Spleen (tissue), 11 donors: Measurements from ENCODE around the gene TSHZ2. TPM values are rescaled to one million over a fixed set of nuclear protein-coding genes. Genes with fewer than 3 reads are reported as not detected.

ENCODE experiments used
- DNase-seq: peaks from one replicate; pipeline ENCODE4 v3.0.0-alpha.2; 2020
- H3K27ac ChIP-seq, 8 donors: fragments of 200-600 bp; sonication (generic) in 7 of 8; 1 replicate in 4 of 8; 2 replicates in 4 of 8; pipeline versions ENCODE4 v1.5.0 to v1.8.0; 2016 to 2021; ENCODE audit warnings: inconsistent platforms in 4 of 8, mild to moderate bottlenecking in 4 of 8, moderate library complexity in 1 of 8
- H3K27me3 ChIP-seq, 7 donors: fragments of 200-600 bp; sonication (generic) in 6 of 7; replicated peaks in 1 of 7; 1 replicate in 4 of 7; 2 replicates in 3 of 7; pipeline versions ENCODE4 v1.5.0 to v1.8.0; 2016 to 2021; ENCODE audit warnings: inconsistent platforms in 3 of 7, mild to moderate bottlenecking in 1 of 7
- H3K36me3 ChIP-seq, 6 donors: fragments of 200-600 bp; sonication (generic) in 5 of 6; 1 replicate in 4 of 6; 2 replicates in 2 of 6; pipeline versions ENCODE4 v1.5.0 to v1.8.0; 2016 to 2021; ENCODE audit warnings: inconsistent platforms in 2 of 6
- H3K4me1 ChIP-seq, 6 donors: fragments of 200-600 bp; sonication (generic) in 5 of 6; 1 replicate in 3 of 6; 2 replicates in 3 of 6; pipeline versions ENCODE4 v1.5.0 to v1.8.0; 2016 to 2021; ENCODE audit warnings: inconsistent platforms in 3 of 6
- H3K4me3 ChIP-seq, 8 donors: fragments of 200-600 bp; sonication (generic) in 7 of 8; 1 replicate in 4 of 8; 2 replicates in 4 of 8; pipeline versions ENCODE4 v1.5.0 to v1.8.0; 2016 to 2021; ENCODE audit warnings: inconsistent platforms in 4 of 8, mild to moderate bottlenecking in 4 of 8, moderate library complexity in 2 of 8
- H3K9me3 ChIP-seq, 8 donors: fragments of 200-600 bp; sonication (generic) in 7 of 8; 1 replicate in 4 of 8; 2 replicates in 4 of 8; pipeline versions ENCODE4 v1.5.0 to v1.8.0; 2016 to 2021; ENCODE audit warnings: inconsistent platforms in 4 of 8
- POLR2A ChIP-seq, 3 donors: fragments of 450-650 bp; IDR thresholded peaks; one replicate each; pipeline ENCODE4 v1.5.1; 2017; ENCODE audit warnings: antibody characterized with exemption in 3 of 3, mild to moderate bottlenecking in 1 of 3
- POLR2AphosphoS5 ChIP-seq, 3 donors: sonication (generic); formaldehyde crosslinking; IDR thresholded peaks; one replicate each; pipeline ENCODE4 v1.5.1; 2017; ENCODE audit warnings: antibody characterized with exemption in 3 of 3
- WGBS, 5 donors: extraction: QIAGEN DNeasy Blood & Tissue Kit in 3 of 5; methylation state at CpG; one replicate each; pipeline versions ENCODE4 v1.1.5 to v1.1.7; 2013 to 2018; 5-methylcytosine and 5-hydroxymethylcytosine counted together
- intact Hi-C: fragments of 100-400 bp; cut with DNase I; formaldehyde crosslinking; loops from one replicate; pipeline ENCODE4 v1.15.0; 2023; ENCODE audit warnings: low total_unique reads
- polyA plus RNA-seq, 3 donors: library from polyadenylated mRNA; stranded (reverse); fragments of 200-250 nt; gene quantifications; one replicate each; pipeline ENCODE4 v1.2.1, GENCODE V29; 2013
- total RNA-seq, 7 donors: library from RNA; depleted of rRNA in 3 of 7; stranded (reverse); fragments of >200 nt in 3 of 7; fragmentation: NEBNext Ultra II Directional in 4 of 7; extraction: Animal tissue kit (Norgen Biotek cat#: 25700) in 4 of 7; gene quantifications; one replicate each; pipeline versions ENCODE4 v1.1.0 to v1.2.1, GENCODE V29; 2016 to 2021
- TF ChIP-seq, protein P1 (sequence below), 11 experiments: fragments of 200-600 bp in 7 of 11; fragments of 450-650 bp in 4 of 11; sonication (generic) in 4 of 11; IDR thresholded peaks in 8 of 11; conservative IDR thresholded peaks in 3 of 11; 1 replicate in 7 of 11; 2 replicates in 4 of 11; pipeline versions ENCODE4 v1.4.0 to v1.8.0; 2016 to 2021; ENCODE audit warnings: antibody characterized with exemption in 11 of 11, inconsistent platforms in 4 of 11, mild to moderate bottlenecking in 1 of 11
- donor health status: healthy with polysubstance abuse.
- donor health status: DM: no; HTN: no; CAD: no; lungs with moderate emphysema.
- donor health status: DM: no; HTN: no; CAD: no.
- donor health status: Bipolar disorder and iron deficiency.
- donor health status: healthy.
- donor health status: DM: no; HTN: no; CAD: no.
- donor health status: DM: yes; HTN: yes; CAD: no.

The TSHZ2 gene
- total and polyA plus RNA-seq, 10 donors: 0.86 to 19.2 (median 15.7) TPM

- no peak overlapping the region for H3K4me3 ChIP-seq
- H3K4me1 ChIP-seq: no peaks in the 10 kb centered on the region
- no peak for TF ChIP-seq POLR2A (IDR thresholded peaks at IDR 0.05)
- no peak for TF ChIP-seq POLR2AphosphoS5 (IDR thresholded peaks at IDR 0.05)
- TF ChIP-seq, protein P1, sequence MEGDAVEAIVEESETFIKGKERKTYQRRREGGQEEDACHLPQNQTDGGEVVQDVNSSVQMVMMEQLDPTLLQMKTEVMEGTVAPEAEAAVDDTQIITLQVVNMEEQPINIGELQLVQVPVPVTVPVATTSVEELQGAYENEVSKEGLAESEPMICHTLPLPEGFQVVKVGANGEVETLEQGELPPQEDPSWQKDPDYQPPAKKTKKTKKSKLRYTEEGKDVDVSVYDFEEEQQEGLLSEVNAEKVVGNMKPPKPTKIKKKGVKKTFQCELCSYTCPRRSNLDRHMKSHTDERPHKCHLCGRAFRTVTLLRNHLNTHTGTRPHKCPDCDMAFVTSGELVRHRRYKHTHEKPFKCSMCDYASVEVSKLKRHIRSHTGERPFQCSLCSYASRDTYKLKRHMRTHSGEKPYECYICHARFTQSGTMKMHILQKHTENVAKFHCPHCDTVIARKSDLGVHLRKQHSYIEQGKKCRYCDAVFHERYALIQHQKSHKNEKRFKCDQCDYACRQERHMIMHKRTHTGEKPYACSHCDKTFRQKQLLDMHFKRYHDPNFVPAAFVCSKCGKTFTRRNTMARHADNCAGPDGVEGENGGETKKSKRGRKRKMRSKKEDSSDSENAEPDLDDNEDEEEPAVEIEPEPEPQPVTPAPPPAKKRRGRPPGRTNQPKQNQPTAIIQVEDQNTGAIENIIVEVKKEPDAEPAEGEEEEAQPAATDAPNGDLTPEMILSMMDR (IDR thresholded peaks at IDR 0.05 in 8 of 11, conservative IDR thresholded peaks at IDR 0.05 in 3 of 11): no peak
- 80 to 91% (median 83%) methylated on average over 5 of the region's 5 CpGs for WGBS, 5 donors
- peaks cover 0 to 3% (median 0%) of the 10 kb centered on the region in 7 donors for H3K27me3 ChIP-seq
- intact Hi-C loops: no loop called here
- no peak overlapping the region for H3K27ac ChIP-seq
- peaks cover 0 to 11% (median 0%) of the 10 kb centered on the region in 6 donors for H3K36me3 ChIP-seq
- no peak for DNase-seq
- H3K9me3 ChIP-seq: no peaks in the 10 kb centered on the region
Observed at GRCh38 chr20:53252002-53252401, 279.8 kb downstream of the TSHZ2 start.

DNA sequence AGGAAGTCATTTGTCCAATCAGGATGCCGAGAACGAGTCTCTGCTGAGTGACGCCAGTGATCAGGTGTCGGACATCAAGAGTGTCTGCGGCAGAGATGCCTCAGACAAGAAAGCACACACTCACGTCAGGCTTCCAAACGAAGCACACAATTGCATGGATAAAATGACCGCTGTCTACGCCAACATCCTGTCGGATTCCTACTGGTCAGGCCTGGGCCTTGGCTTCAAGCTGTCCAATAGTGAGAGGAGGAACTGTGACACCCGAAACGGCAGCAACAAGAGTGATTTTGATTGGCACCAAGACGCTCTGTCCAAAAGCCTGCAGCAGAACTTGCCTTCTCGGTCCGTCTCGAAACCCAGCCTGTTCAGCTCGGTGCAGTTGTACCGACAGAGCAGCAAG is 281.5 kb downstream of the TSHZ2 start:
- Histone ChIP-seq H3K27me3 (peaks cover 0 to 3% (median 0%) of the 10 kb centered on the region in 7 donors), H3K4me1 (no peaks in the 10 kb centered on the region), H3K4me3 (no peak overlapping the region), H3K9me3 (no peaks in the 10 kb centered on the region), H3K27ac (no peak overlapping the region), H3K36me3 (peaks cover 0 to 11% (median 0%) of the 10 kb centered on the region in 6 donors)
- TF ChIP-seq POLR2AphosphoS5 (IDR thresholded peaks at IDR 0.05) (no peak), POLR2A (IDR thresholded peaks at IDR 0.05) (no peak)
- TF ChIP-seq, protein P1 (IDR thresholded peaks at IDR 0.05 in 8 of 11, conservative IDR thresholded peaks at IDR 0.05 in 3 of 11): no peak
- intact Hi-C loops: no loop called here
- WGBS, 5 donors: 91 to 96% (median 94%) methylated on average over 17 to 18 of the region's 18 CpGs
- DNase-seq: no peak

- TF ChIP-seq POLR2AphosphoS5 (IDR thresholded peaks at IDR 0.05): no peak
- TF ChIP-seq, protein P1 (IDR thresholded peaks at IDR 0.05 in 8 of 11, conservative IDR thresholded peaks at IDR 0.05 in 3 of 11): no peak
- no peak for TF ChIP-seq POLR2A (IDR thresholded peaks at IDR 0.05)
- no peak for DNase-seq
- Histone ChIP-seq H3K9me3 (no peaks in the 10 kb centered on the region), H3K27me3 (peaks cover 0 to 3% (median 0%) of the 10 kb centered on the region in 7 donors), H3K4me3 (no peak overlapping the region), H3K36me3 (peaks cover 0 to 11% (median 0%) of the 10 kb centered on the region in 6 donors), H3K27ac (no peak overlapping the region), H3K4me1 (no peaks in the 10 kb centered on the region)
- 90 to 93% (median 91%) methylated on average over 16 to 18 of the region's 18 CpGs for WGBS, 5 donors
- intact Hi-C loops: no loop called here
Observed at GRCh38 chr20:53255102-53255710, 283.0 kb downstream of the TSHZ2 start.

- 83 to 90% (median 84%) methylated on average over 6 of the region's 6 CpGs for WGBS, 5 donors
- intact Hi-C loops: no loop called here
- Histone ChIP-seq H3K36me3 (peaks cover 0 to 6% (median 0%) of the 10 kb centered on the region in 6 donors), H3K27ac (no peak overlapping the region), H3K27me3 (no peaks in the 10 kb centered on the region), H3K4me1 (no peaks in the 10 kb centered on the region), H3K9me3 (no peaks in the 10 kb centered on the region), H3K4me3 (no peak overlapping the region)
- no peak for DNase-seq
- no peak for TF ChIP-seq POLR2AphosphoS5 (IDR thresholded peaks at IDR 0.05)
- TF ChIP-seq, protein P1 (IDR thresholded peaks at IDR 0.05 in 8 of 11, conservative IDR thresholded peaks at IDR 0.05 in 3 of 11): no peak
- TF ChIP-seq POLR2A (IDR thresholded peaks at IDR 0.05): no peak
Observed at GRCh38 chr20:53258741-53259140, 286.6 kb downstream of the TSHZ2 start.
